ENCODE data around the gene ZC2HC1B. TPM values are rescaled to one million over a fixed set of nuclear protein-coding genes. Genes with fewer than 3 reads are reported as not detected.

Gene ZC2HC1B
- polyA plus RNA-seq, 1 of the 3 experiments (the other 2 are of a cell fraction) = not detected

DNA sequence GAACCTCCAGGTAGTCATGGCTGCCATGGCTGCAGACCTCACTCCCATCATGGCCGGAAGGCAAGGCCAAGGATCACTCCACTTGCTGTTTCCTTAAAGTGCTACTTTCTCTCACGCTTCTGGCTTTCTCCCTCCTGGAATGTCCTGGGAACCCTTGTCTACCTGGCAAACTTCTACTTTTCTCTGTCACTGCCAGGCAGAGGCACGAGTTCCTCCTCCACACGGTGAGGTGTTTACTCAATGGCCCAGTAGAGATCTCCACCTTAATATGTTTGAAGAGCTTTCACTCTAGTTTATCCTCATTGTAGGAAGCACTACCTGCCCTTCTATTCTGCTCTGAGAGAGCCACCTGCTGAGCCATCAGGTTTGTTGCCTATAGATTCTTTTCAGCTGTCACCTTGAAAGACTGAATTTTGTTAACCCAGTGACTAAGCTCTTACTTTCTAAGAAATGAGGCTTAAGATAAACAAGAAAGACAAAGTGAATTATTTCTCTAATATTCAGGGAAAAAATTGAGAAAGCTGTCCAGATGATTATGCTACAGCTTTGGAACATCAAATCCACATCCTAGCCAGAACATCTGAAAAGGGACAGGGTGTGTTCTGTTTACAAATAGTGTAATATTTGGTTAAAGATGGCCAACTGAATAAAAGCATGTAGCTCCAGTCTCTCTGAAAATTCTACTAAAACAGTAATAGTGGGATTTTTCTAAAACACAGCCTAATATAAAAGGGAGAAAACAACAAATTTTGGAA is 88.8 kb downstream of the ZC2HC1B start:
- Histone ChIP-seq H3K4me3 (ENCODE audit: low read depth in 2 of 2, low read length in 1 of 2) (no peak overlapping the region), H3K4me1 (ENCODE audit: control insufficient read depth in 1 of 2, insufficient read depth in 2 of 2, low read depth in 1 of 2, low read length in 1 of 2) (no peaks in the 10 kb centered on the region), H3F3A (replicated peaks; ENCODE audit: insufficient read depth) (no peaks in the 10 kb centered on the region), H3K27ac (ENCODE audit: low read depth in 2 of 2, low read length in 1 of 2) (no peak overlapping the region), H3K9ac (no peak overlapping the region), H3K79me2 (ENCODE audit: insufficient read depth) (no peaks in the 10 kb centered on the region), H3K36me3 (replicated peaks in 1 of 2; ENCODE audit: control insufficient read depth in 1 of 2, insufficient read depth in 2 of 2, low read length in 1 of 2) (no peaks in the 10 kb centered on the region), H2AFZ (ENCODE audit: low read depth) (no peak overlapping the region), H3K9me2 (no peaks in the 10 kb centered on the region), H3K9me3 (no peaks in the 10 kb centered on the region), H4K20me1 (ENCODE audit: insufficient read depth) (no peaks in the 10 kb centered on the region), H3K4me2 (no peak overlapping the region), H3K27me3 (ENCODE audit: insufficient read depth) (no peaks in the 10 kb centered on the region)
- no peak for TF ChIP-seq SMC3 (IDR thresholded peaks at IDR 0.05; ENCODE audit: low read depth, low read length)
- TF ChIP-seq GABPA (IDR thresholded peaks at IDR 0.05; ENCODE audit: low read depth) = no peak
- no peak for TF ChIP-seq JUND (IDR thresholded peaks at IDR 0.05)
- TF ChIP-seq, protein P1, sequence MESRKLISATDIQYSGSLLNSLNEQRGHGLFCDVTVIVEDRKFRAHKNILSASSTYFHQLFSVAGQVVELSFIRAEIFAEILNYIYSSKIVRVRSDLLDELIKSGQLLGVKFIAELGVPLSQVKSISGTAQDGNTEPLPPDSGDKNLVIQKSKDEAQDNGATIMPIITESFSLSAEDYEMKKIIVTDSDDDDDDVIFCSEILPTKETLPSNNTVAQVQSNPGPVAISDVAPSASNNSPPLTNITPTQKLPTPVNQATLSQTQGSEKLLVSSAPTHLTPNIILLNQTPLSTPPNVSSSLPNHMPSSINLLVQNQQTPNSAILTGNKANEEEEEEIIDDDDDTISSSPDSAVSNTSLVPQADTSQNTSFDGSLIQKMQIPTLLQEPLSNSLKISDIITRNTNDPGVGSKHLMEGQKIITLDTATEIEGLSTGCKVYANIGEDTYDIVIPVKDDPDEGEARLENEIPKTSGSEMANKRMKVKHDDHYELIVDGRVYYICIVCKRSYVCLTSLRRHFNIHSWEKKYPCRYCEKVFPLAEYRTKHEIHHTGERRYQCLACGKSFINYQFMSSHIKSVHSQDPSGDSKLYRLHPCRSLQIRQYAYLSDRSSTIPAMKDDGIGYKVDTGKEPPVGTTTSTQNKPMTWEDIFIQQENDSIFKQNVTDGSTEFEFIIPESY (IDR thresholded peaks at IDR 0.05; ENCODE audit: borderline replicate concordance, low read depth) = no peak
- TF ChIP-seq RCOR1 (IDR thresholded peaks at IDR 0.05; ENCODE audit: low read length) = no peak
- TF ChIP-seq USF1 (IDR thresholded peaks at IDR 0.05; ENCODE audit: borderline replicate concordance, low read depth) = no peak
- no peak for TF ChIP-seq CHD2 (IDR thresholded peaks at IDR 0.05; ENCODE audit: low read length, partially characterized antibody)
- TF ChIP-seq USF2 (IDR thresholded peaks at IDR 0.05; ENCODE audit: borderline replicate concordance, low read depth, low read length) = no peak
- TF ChIP-seq RXRA (IDR thresholded peaks at IDR 0.05; ENCODE audit: borderline replicate concordance, low read depth) = no peak
- no peak for TF ChIP-seq FOXJ3 (CRISPR knock-in tag; IDR thresholded peaks at IDR 0.05)
- no peak for TF ChIP-seq MAX (IDR thresholded peaks at IDR 0.05; ENCODE audit: low read depth)
- ChIA-PET POLR2A (no interaction called here), CTCF (interaction anchor here (0.9 to 1.5 kb wide), 6 partner anchors 8 to 60 kb away, joined by 3 to 4 read pairs (median 4); no protein-coding TSS in a partner anchor)
- DNase-seq = no peak
- 62% methylated on average over 4 of the region's 4 CpGs for WGBS (ENCODE audit: low lambda C conversion rate)

GRCh38 chr6:143953922-143954321 is 89.6 kb downstream of the ZC2HC1B start:
- H3K9me2 ChIP-seq = no peaks in the 10 kb centered on the region
- no peaks in the 10 kb centered on the region for H3K36me3 ChIP-seq (replicated peaks in 1 of 2; ENCODE audit: control insufficient read depth in 1 of 2, insufficient read depth in 2 of 2, low read length in 1 of 2)
- no peaks in the 10 kb centered on the region for H3K27me3 ChIP-seq (ENCODE audit: insufficient read depth)
- no peaks in the 10 kb centered on the region for H3K79me2 ChIP-seq (ENCODE audit: insufficient read depth)
- no peaks in the 10 kb centered on the region for H3F3A ChIP-seq (replicated peaks; ENCODE audit: insufficient read depth)
- no peaks in the 10 kb centered on the region for H3K4me1 ChIP-seq (ENCODE audit: control insufficient read depth in 1 of 2, insufficient read depth in 2 of 2, low read depth in 1 of 2, low read length in 1 of 2)
- H2AFZ ChIP-seq (ENCODE audit: low read depth) = no peak overlapping the region
- no peaks in the 10 kb centered on the region for H4K20me1 ChIP-seq (ENCODE audit: insufficient read depth)
- no peaks in the 10 kb centered on the region for H3K9me3 ChIP-seq
- 63% methylated on average over 3 of the region's 4 CpGs for WGBS (ENCODE audit: low lambda C conversion rate)
- no peak for DNase-seq
- no peak overlapping the region for H3K9ac ChIP-seq
- CTCF ChIA-PET = interaction anchor here (0.9 to 1.5 kb wide), 4 partner anchors 9 to 59 kb away, joined by 3 to 4 read pairs (median 4); no protein-coding TSS in a partner anchor
- POLR2A ChIA-PET = no interaction called here
- H3K4me3 ChIP-seq (ENCODE audit: low read depth in 2 of 2, low read length in 1 of 2) = no peak overlapping the region
- no peak overlapping the region for H3K27ac ChIP-seq (ENCODE audit: low read depth in 2 of 2, low read length in 1 of 2)
- no peak overlapping the region for H3K4me2 ChIP-seq
- no peak for TF ChIP-seq MAX (IDR thresholded peaks at IDR 0.05; ENCODE audit: low read depth)
- TF ChIP-seq REST (IDR thresholded peaks at IDR 0.05; ENCODE audit: low read depth, low read length) = no peak
- no peak for TF ChIP-seq RCOR1 (IDR thresholded peaks at IDR 0.05; ENCODE audit: low read length)
- no peak for TF ChIP-seq ELF1 (IDR thresholded peaks at IDR 0.05)
- TF ChIP-seq EZH2phosphoT487 (IDR thresholded peaks at IDR 0.05; ENCODE audit: borderline replicate concordance, low read depth) = no peak
- TF ChIP-seq SIN3A (IDR thresholded peaks at IDR 0.05; ENCODE audit: borderline replicate concordance, low read depth, low read length) = no peak
- TF ChIP-seq GABPA (IDR thresholded peaks at IDR 0.05; ENCODE audit: low read depth) = no peak
- TF ChIP-seq FOXM1 (IDR thresholded peaks at IDR 0.05; ENCODE audit: low read depth) = no peak
- no peak for TF ChIP-seq EP300 (IDR thresholded peaks at IDR 0.05; ENCODE audit: borderline replicate concordance in 1 of 2, low read depth in 1 of 2, low read length in 1 of 2)
